IMR-90 (cell line): Measurements from ENCODE around the gene FKTN. TPM values are rescaled to one million over a fixed set of nuclear protein-coding genes. Genes with fewer than 3 reads are reported as not detected.

ENCODE experiments used
- ATAC-seq: fragments of 200-7000 bp; cut with Tn5 transposase; 2 replicates; pipeline ENCODE4 v1.9.1; 2020; ENCODE audit warnings: low read depth, mild to moderate bottlenecking, moderate library complexity
- BruUV-seq: library from RNA; stranded (reverse); fragments of 400-500 nt; replicated peaks from 2 replicates; lab custom pipeline; 2021; lab: Mats Ljungman, UMichigan
- CTCF ChIA-PET: fragments of 300-600 bp; formaldehyde crosslinking; extraction: SDS; loops from one replicate; lab custom pipeline; 2021; ENCODE audit warnings: antibody characterized with exemption; lab: Yijun Ruan, JAX
- POLR2A ChIA-PET: fragments of 300-600 bp; sonication (Branson Sonifier 250); formaldehyde crosslinking; loops from one replicate; lab custom pipeline; 2022; ENCODE audit warnings: antibody characterized with exemption; ENCODE audit not compliant: unreplicated experiment; lab: Charles Lee
- DNase-seq: peaks from one replicate; pipeline ENCODE4 v3.0.0; 2013
- H2AFZ ChIP-seq: replicated peaks from 2 replicates; pipeline ENCODE3; 2013; ENCODE audit warnings: low read length, mild to moderate bottlenecking; ENCODE audit not compliant: poor library complexity
- H2AK5ac ChIP-seq: 2 replicates; pipeline ENCODE4 v1.6.1; 2013; ENCODE audit warnings: low read depth, low read length, inconsistent platforms
- H2AK9ac ChIP-seq: replicated peaks from 2 replicates; pipeline ENCODE3; 2013; ENCODE audit warnings: mild to moderate bottlenecking, low read depth, low read length, moderate library complexity; ENCODE audit not compliant: poor library complexity
- H2BK120ac ChIP-seq: 2 replicates; pipeline ENCODE4 v1.6.1; 2013; ENCODE audit warnings: low read depth, low read length, inconsistent platforms
- H2BK15ac ChIP-seq: 3 replicates; pipeline ENCODE4 v1.6.1; 2013; ENCODE audit warnings: low read depth, low read length, inconsistent platforms
- H2BK20ac ChIP-seq: 2 replicates; pipeline ENCODE4 v1.6.1; 2013; ENCODE audit warnings: low read depth, mild to moderate bottlenecking, inconsistent platforms, low read length, moderate library complexity
- H2BK5ac ChIP-seq: 2 replicates; pipeline ENCODE4 v1.6.1; 2013; ENCODE audit warnings: mild to moderate bottlenecking, low read depth, low read length, inconsistent platforms; ENCODE audit not compliant: poor library complexity, severe bottlenecking
- H3K14ac ChIP-seq: replicated peaks from 2 replicates; pipeline ENCODE4 v1.6.1; 2013; ENCODE audit warnings: low read depth, low read length, inconsistent platforms
- H3K18ac ChIP-seq: 2 replicates; pipeline ENCODE4 v1.6.1; 2013; ENCODE audit warnings: low read depth, low read length, control low read depth
- H3K23ac ChIP-seq: 2 replicates; pipeline ENCODE4 v1.6.1; 2013; ENCODE audit warnings: low read depth, low read length, inconsistent platforms
- H3K27ac ChIP-seq: 2 replicates; pipeline ENCODE4 v1.5.1; 2013; ENCODE audit warnings: mild to moderate bottlenecking, control low read depth, low read length; ENCODE audit not compliant: insufficient read depth
- H3K27me3 ChIP-seq: 2 replicates; pipeline ENCODE4 v1.6.1; 2013; ENCODE audit warnings: low read length; ENCODE audit not compliant: control insufficient read depth, insufficient read depth
- H3K36me3 ChIP-seq: 2 replicates; pipeline ENCODE4 v1.6.1; 2013; ENCODE audit warnings: low read length, mixed read lengths; ENCODE audit not compliant: control insufficient read depth, insufficient read depth
- H3K4ac ChIP-seq: 2 replicates; pipeline ENCODE4 v1.6.1; 2013; ENCODE audit warnings: low read depth, low read length, inconsistent platforms
- H3K4me1 ChIP-seq: 2 replicates; pipeline ENCODE4 v1.6.1; 2013; ENCODE audit warnings: low read length, mixed read lengths; ENCODE audit not compliant: control insufficient read depth, insufficient read depth
- H3K4me2 ChIP-seq: 2 replicates; pipeline ENCODE4 v1.6.1; 2013; ENCODE audit warnings: low read depth, mild to moderate bottlenecking, control low read depth, low read length, moderate library complexity
- H3K4me3 ChIP-seq: 2 replicates; pipeline ENCODE4 v1.5.1; 2013; ENCODE audit warnings: low read depth, mild to moderate bottlenecking, control low read depth, low read length, moderate library complexity; ENCODE audit not compliant: insufficient read depth
- H3K56ac ChIP-seq: 2 replicates; pipeline ENCODE4 v1.6.1; 2013; ENCODE audit warnings: low read length, inconsistent platforms; ENCODE audit not compliant: insufficient read depth; ENCODE audit errors: extremely low read depth
- H3K79me1 ChIP-seq, 2 experiments: 2 replicates each; pipeline ENCODE4 v1.6.1; 2013; ENCODE audit warnings: low read length in 2 of 2, inconsistent platforms in 1 of 2, low read depth in 1 of 2
- H3K9ac ChIP-seq: 2 replicates; pipeline ENCODE4 v1.6.1; 2013; ENCODE audit warnings: low read depth, low read length, control low read depth
- H3K9me1 ChIP-seq: 2 replicates; pipeline ENCODE4 v1.6.1; 2013; ENCODE audit warnings: low read length, inconsistent platforms; ENCODE audit not compliant: insufficient read depth
- H3K9me3 ChIP-seq: 2 replicates; pipeline ENCODE4 v1.6.1; 2013; ENCODE audit warnings: low read length; ENCODE audit not compliant: control insufficient read depth, insufficient read depth
- H4K20me1 ChIP-seq: 2 replicates; pipeline ENCODE4 v1.6.1; 2013; ENCODE audit warnings: low read length, inconsistent platforms; ENCODE audit not compliant: insufficient read depth
- H4K5ac ChIP-seq: 2 replicates; pipeline ENCODE4 v1.6.1; 2013; ENCODE audit warnings: mild to moderate bottlenecking, low read depth, low read length, control low read depth
- H4K8ac ChIP-seq, 2 experiments: 2 replicates each; pipeline ENCODE4 v1.6.1; 2013; ENCODE audit warnings: low read depth in 2 of 2, low read length in 2 of 2, control low read depth in 1 of 2, inconsistent platforms in 1 of 2
- H4K91ac ChIP-seq: 2 replicates; pipeline ENCODE4 v1.6.1; 2013; ENCODE audit warnings: low read depth, low read length, inconsistent platforms; ENCODE audit not compliant: insufficient read depth
- BHLHE40 ChIP-seq: fragments of 150-350 bp; IDR thresholded peaks from 2 replicates; pipeline ENCODE4 v1.6.1; 2016; ENCODE audit warnings: mild to moderate bottlenecking, low read depth, low read length
- CEBPB ChIP-seq: IDR thresholded peaks from 2 replicates; pipeline ENCODE4 v1.6.1; 2012; ENCODE audit warnings: low read depth, low read length, improper control_type of control experiment
- CHD1 ChIP-seq: IDR thresholded peaks from 2 replicates; pipeline ENCODE4 v1.6.1; 2012; ENCODE audit warnings: low read depth, low read length, improper control_type of control experiment
- ELK1 ChIP-seq: fragments of 150-350 bp; IDR thresholded peaks from 2 replicates; pipeline ENCODE4 v1.6.1; 2016; ENCODE audit warnings: low read depth, mild to moderate bottlenecking, low read length, moderate library complexity, borderline replicate concordance
- FOS ChIP-seq: fragments of 150-350 bp; IDR thresholded peaks from 2 replicates; pipeline ENCODE4 v1.6.1; 2016; ENCODE audit warnings: low read depth, low read length
- MAFK ChIP-seq: IDR thresholded peaks from 2 replicates; pipeline ENCODE4 v1.6.1; 2012; ENCODE audit warnings: low read depth, low read length, improper control_type of control experiment
- MAZ ChIP-seq: IDR thresholded peaks from 2 replicates; pipeline ENCODE4 v1.6.1; 2012; ENCODE audit warnings: low read depth, mild to moderate bottlenecking, low read length, improper control_type of control experiment, moderate library complexity, borderline replicate concordance
- MXI1 ChIP-seq: IDR thresholded peaks from 2 replicates; pipeline ENCODE4 v1.6.1; 2012; ENCODE audit warnings: low read depth, mild to moderate bottlenecking, low read length, moderate library complexity, borderline replicate concordance
- NFE2L2 ChIP-seq: fragments of 150-350 bp; IDR thresholded peaks from 2 replicates; pipeline ENCODE4 v1.6.1; 2016; ENCODE audit warnings: low read depth, mild to moderate bottlenecking, low read length
- POLR2A ChIP-seq: IDR thresholded peaks from 2 replicates; pipeline ENCODE4 v1.6.1; 2012; ENCODE audit warnings: mild to moderate bottlenecking, low read depth, low read length
- RAD21 ChIP-seq: IDR thresholded peaks from 2 replicates; pipeline ENCODE4 v1.6.1; 2012; ENCODE audit warnings: low read length, improper control_type of control experiment
- RCOR1 ChIP-seq: IDR thresholded peaks from 2 replicates; pipeline ENCODE4 v1.6.1; 2012; ENCODE audit warnings: mild to moderate bottlenecking, low read length, improper control_type of control experiment; ENCODE audit not compliant: insufficient replicate concordance
- RFX5 ChIP-seq: IDR thresholded peaks from 2 replicates; pipeline ENCODE4 v1.8.0; 2012; ENCODE audit warnings: low read depth, mild to moderate bottlenecking, low read length, moderate library complexity
- USF2 ChIP-seq: fragments of 150-350 bp; IDR thresholded peaks from 2 replicates; pipeline ENCODE4 v1.6.1; 2017; ENCODE audit warnings: mild to moderate bottlenecking, antibody characterized with exemption, low read length, low read depth
- WGBS, 2 experiments: methylation state at CpG; one replicate each; pipeline versions ENCODE4 v1.1.5 to v1.1.7; 2013; ENCODE audit warnings: missing lambda C conversion rate in 2 of 2; ENCODE audit not compliant: insufficient read length in 1 of 2; ENCODE audit errors: extremely low coverage in 2 of 2; 5-methylcytosine and 5-hydroxymethylcytosine counted together
- dilution Hi-C: fragments of 300-500 bp; cut with HindIII; formaldehyde crosslinking; loops from one replicate; pipeline ENCODE4 v1.14.3; 2018; ENCODE audit warnings: low sequenced_read_pairs; ENCODE audit not compliant: unreplicated experiment
- in situ Hi-C: fragments of 300-500 bp; cut with MboI; formaldehyde crosslinking; loops from 3 replicates; pipeline ENCODE4 v1.14.3; 2019; ENCODE audit warnings: low sequenced_read_pairs, inconsistent platforms, mixed read lengths
- intact Hi-C: fragments of 100-400 bp; cut with micrococcal nuclease; formaldehyde crosslinking; loops from 2 replicates; pipeline ENCODE4 v1.10.0; 2022
- polyA plus RNA-seq, 3 experiments: library from polyadenylated mRNA; depleted of rRNA; stranded (reverse); fragments of >200 nt; gene quantifications; 2 replicates each; pipeline ENCODE4 v1.2.3, GENCODE V29; 2012; ENCODE audit warnings: low replicate concordance in 1 of 3
- total RNA-seq: library from RNA; depleted of rRNA; stranded (reverse); fragments of >200 nt; gene quantifications from 2 replicates; pipeline ENCODE4 v1.2.3, GENCODE V29; 2012
- TF ChIP-seq, protein P1 (sequence below): conservative IDR thresholded peaks from 2 replicates; pipeline ENCODE4 v1.5.1; 2012; ENCODE audit warnings: mild to moderate bottlenecking, low read depth, low read length, improper control_type of control experiment

Gene FKTN
- total and polyA plus RNA-seq, 2 of the 4 experiments (the other 2 are of a cell fraction): 8.6 to 20.3 TPM

DNA sequence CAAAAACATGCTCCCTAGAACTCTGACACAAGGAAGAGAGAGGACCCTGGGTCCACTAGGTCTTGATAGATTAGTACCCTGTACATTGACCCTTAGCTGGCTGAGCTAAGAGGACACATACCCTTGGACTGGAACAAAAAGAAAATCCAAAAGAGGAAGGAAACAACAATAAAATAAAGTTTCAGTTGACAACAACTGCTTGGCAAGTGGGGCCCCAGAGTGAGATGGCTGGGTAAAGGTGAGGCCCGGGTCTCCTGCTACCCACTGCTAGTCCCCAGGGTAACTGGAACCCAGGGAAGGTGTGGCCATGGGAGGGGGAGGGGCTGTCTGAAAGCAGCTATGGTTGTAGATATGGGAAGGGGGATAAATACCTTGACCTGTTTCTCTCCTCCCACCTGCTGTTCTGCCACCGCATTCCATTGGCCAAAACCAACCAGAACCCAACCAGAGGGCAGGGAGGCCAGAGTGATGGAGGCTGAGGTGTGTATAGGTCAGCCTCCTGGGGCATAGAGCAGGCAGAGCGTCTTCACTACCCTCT is 116.0 kb downstream of the FKTN start:
- no peaks in the 10 kb centered on the region for H3K36me3 ChIP-seq
- H3K9ac ChIP-seq: no peak overlapping the region
- H3K18ac ChIP-seq: no peak overlapping the region
- dilution Hi-C loops: no loop called here
- H4K8ac ChIP-seq: no peak overlapping the region
- H2BK5ac ChIP-seq: no peak overlapping the region
- ATAC-seq: no peak
- WGBS, 2 experiments: 80% methylated on average over 1 of the region's 3 CpGs; no CpG with 5 or more reads in 1 of the 2 experiments
- CTCF ChIA-PET: no interaction called here
- intact Hi-C loops: no loop called here
- H2BK20ac ChIP-seq: no peak overlapping the region
- no peaks in the 10 kb centered on the region for H3K79me1 ChIP-seq
- H3K4me3 ChIP-seq: no peak overlapping the region
- H3K27me3 ChIP-seq: peaks cover 12% of the 10 kb centered on the region
- no peaks in the 10 kb centered on the region for H3K9me1 ChIP-seq
- H3K27ac ChIP-seq: no peak overlapping the region
- no peak overlapping the region for H4K5ac ChIP-seq
- POLR2A ChIA-PET: no interaction called here
- H2AFZ ChIP-seq: peak overlapping the region; percentile 51
- H3K23ac ChIP-seq: no peak overlapping the region
- in situ Hi-C loops: no loop called here
- H4K91ac ChIP-seq: no peak overlapping the region
- H2BK120ac ChIP-seq: no peak overlapping the region
- H3K14ac ChIP-seq: no peak overlapping the region
- no peaks in the 10 kb centered on the region for H4K20me1 ChIP-seq
- H3K4ac ChIP-seq: no peak overlapping the region
- no peak overlapping the region for H3K56ac ChIP-seq
- no peak overlapping the region for H2AK5ac ChIP-seq
- no peak overlapping the region for H2AK9ac ChIP-seq
- no peak overlapping the region for H2BK15ac ChIP-seq
- no peaks in the 10 kb centered on the region for H3K4me1 ChIP-seq
- H3K9me3 ChIP-seq: no peaks in the 10 kb centered on the region
- no peak for DNase-seq
- TF ChIP-seq MAZ: no peak
- no peak for TF ChIP-seq CEBPB
- TF ChIP-seq ELK1: no peak
- no peak for TF ChIP-seq BHLHE40
- no peak for TF ChIP-seq FOS
- TF ChIP-seq RCOR1: no peak
- no peak for TF ChIP-seq NFE2L2
- TF ChIP-seq, protein P1, sequence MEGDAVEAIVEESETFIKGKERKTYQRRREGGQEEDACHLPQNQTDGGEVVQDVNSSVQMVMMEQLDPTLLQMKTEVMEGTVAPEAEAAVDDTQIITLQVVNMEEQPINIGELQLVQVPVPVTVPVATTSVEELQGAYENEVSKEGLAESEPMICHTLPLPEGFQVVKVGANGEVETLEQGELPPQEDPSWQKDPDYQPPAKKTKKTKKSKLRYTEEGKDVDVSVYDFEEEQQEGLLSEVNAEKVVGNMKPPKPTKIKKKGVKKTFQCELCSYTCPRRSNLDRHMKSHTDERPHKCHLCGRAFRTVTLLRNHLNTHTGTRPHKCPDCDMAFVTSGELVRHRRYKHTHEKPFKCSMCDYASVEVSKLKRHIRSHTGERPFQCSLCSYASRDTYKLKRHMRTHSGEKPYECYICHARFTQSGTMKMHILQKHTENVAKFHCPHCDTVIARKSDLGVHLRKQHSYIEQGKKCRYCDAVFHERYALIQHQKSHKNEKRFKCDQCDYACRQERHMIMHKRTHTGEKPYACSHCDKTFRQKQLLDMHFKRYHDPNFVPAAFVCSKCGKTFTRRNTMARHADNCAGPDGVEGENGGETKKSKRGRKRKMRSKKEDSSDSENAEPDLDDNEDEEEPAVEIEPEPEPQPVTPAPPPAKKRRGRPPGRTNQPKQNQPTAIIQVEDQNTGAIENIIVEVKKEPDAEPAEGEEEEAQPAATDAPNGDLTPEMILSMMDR: no peak
- no peak for TF ChIP-seq MAFK
- no peak for TF ChIP-seq USF2
- TF ChIP-seq CHD1: no peak
- no peak for TF ChIP-seq RAD21
- no peak for TF ChIP-seq RFX5
- TF ChIP-seq POLR2A: no peak
- no peak for TF ChIP-seq MXI1
- H3K4me2 ChIP-seq: no peak overlapping the region
- BruUV-seq: no TSS peak
